HG03175 (cell line): Measurements from ENCODE around the gene ALPK1.
"Not testable (repeated sequence)": the region's sequence is repeated elsewhere in the genome, so short reads cannot be mapped to it uniquely, and the experiment has no call there.

Experiments used
- ATAC-seq: cut with Tn5 transposase; IDR thresholded peaks from one replicate; pipeline ENCODE4 v1.9.1; 2021; ENCODE audit warnings: mild to moderate bottlenecking, moderate library complexity; ENCODE audit not compliant: unreplicated experiment

The ALPK1 gene

DNA sequence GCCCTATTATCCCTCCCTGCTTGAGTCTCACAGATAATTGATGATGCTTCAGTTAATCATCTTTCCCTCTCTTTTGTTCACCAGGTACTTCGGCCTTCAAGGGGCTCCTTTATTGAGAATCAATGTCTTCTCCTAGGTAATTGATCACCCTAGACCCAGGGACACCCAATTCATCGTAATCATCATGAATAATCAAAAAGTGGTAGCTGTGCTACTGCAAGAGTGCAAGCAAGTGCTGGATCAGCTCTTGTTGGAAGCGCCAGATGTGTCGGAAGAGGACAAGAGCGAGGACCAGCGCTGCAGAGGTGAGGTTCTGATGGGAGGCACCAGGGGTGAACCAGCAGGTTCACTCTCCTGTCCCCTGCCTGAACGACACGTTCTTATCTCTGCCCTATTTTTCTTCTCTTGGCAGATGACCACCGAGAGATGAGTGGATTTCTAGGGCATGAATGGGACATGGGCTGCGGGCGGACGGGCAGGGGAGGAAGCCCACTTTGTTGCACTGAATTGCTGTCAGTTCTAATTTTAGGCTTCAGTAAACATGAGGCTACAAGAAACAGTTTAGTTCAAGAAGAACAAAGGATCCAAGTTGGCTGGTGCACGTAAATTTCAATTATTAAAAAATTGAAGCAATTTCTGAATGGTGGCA lies 80.5 kb downstream of the ALPK1 start:
- ATAC-seq, result no peak

DNA sequence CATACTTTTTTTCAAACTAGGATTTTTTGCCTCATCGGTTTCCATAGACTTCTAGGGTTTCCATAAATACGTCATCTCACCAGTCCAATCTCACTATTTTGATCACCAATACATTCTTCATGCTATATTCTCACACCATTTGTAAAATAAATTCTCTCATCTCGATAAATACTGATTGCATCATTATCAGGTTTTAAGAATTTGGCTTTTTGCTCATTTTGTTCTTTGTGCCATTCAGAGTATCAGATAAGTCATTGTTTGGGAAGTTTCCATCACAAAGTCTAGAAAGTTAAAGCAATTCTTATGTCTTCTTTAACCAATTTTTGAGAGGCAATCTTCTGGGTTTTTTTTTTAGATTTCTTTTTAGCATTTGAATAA lies 81.1 kb downstream of the ALPK1 start:
- ATAC-seq, result no peak

DNA sequence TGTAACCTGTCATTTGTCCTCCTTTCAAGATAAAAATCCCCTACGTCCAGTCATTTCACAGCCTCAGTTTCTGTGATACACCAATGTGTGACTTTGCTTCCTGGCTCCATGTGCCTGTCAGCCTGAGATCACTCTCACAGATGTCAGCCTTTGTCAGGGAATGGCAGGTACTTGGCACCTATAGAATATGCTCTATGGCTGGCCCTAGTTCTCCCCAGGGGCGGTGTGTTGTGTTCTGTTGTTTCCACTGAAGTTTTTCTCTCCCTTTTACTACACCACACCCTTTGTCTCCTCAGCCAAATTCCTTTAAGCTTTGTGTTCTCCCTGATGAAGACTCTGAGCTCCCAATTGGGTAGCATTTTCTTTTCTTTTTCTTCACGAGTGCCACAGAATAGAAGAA lies 81.7 kb downstream of the ALPK1 start:
- no peak for ATAC-seq

DNA sequence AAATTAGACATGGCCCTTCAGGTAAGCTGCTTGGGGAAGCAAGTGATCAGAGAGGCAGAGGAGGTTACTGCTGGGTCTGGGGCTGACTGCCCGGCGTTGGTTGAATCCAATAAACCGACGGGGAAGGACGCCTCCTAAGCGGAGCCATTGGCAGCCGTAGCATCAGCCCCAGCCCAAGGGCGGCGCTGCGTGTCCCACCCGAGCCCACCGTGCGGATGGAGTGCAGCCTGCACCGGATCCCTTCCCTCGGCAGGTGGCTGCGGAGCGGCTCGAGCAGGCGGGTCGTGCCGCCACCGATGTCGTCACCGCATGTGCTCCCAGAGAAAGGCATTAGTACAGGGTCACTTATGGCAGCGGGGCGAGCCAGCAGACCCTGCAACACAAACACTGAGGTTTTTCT lies 82.1 kb downstream of the ALPK1 start:
- ATAC-seq, result no peak

DNA sequence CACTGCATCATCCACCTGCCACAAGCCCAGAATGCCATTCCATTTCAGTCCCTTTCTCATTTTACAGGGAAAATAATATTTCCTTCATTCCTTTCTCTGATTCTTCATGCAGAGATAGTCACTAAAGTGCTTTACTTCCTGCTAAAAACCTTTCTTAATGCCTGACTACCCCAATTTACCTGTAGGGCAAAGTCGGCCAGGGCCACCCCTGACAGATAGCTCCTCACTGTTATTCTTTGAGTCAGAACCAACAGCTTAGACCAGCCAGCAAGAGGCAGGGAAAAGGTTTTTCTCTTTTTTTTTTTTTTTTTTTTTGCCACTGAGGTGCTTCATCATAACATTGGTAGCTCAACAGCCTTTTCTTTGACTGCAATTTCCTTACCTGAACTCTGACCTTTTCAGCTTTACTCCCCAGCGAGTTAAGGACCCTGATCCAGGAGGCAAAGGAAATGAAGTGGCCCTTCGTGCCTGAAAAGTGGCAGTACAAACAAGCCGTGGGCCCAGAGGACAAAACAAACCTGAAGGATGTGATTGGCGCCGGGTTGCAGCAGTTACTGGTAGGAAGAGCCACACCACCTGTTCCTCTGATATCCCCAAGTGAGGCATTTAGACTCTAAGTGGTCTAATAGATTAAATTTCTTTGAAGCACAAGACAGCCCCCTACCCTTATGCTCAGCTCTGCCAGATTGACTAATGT lies 85.0 kb downstream of the ALPK1 start:
- ATAC-seq, result no peak

DNA sequence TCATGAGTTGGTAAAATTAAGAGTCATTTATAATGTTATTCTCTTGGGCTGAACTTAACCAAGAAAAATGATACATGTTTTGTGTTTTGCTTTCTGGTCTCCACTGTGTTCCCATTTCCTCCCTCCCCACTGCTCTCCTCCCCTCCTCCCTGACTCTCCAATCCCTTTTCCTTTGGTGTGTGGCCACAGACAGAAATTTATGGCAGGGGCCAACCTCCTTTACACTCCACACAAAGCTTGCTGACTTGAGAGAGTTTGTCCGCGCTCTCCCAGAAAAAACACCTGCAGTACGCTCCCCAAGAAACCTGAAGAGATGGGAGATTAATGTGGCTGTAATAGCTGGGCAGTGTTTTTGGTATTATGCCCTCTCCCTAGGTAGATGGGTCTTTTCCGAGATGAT lies 88.9 kb downstream of the ALPK1 start:
- no peak for ATAC-seq

DNA sequence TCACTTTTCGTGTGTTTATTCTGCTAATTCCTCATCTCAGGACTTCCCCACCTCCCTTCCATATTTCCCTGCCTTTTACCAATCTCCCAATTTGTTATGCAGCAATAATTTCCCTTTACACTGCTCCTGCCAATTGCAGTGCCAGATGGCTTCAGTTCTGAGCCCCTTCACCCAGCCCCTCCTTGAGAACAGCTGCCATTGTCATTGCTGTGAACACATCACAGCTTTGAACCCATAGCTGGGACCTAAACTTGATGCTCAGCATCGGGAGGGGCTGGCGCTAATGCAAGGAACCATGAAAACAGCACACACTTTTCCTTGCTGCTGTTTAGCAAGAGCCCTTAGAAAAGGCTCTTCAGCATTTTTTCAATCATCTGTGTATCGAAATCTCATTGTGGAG lies 104.9 kb downstream of the ALPK1 start:
- ATAC-seq, result no peak

DNA sequence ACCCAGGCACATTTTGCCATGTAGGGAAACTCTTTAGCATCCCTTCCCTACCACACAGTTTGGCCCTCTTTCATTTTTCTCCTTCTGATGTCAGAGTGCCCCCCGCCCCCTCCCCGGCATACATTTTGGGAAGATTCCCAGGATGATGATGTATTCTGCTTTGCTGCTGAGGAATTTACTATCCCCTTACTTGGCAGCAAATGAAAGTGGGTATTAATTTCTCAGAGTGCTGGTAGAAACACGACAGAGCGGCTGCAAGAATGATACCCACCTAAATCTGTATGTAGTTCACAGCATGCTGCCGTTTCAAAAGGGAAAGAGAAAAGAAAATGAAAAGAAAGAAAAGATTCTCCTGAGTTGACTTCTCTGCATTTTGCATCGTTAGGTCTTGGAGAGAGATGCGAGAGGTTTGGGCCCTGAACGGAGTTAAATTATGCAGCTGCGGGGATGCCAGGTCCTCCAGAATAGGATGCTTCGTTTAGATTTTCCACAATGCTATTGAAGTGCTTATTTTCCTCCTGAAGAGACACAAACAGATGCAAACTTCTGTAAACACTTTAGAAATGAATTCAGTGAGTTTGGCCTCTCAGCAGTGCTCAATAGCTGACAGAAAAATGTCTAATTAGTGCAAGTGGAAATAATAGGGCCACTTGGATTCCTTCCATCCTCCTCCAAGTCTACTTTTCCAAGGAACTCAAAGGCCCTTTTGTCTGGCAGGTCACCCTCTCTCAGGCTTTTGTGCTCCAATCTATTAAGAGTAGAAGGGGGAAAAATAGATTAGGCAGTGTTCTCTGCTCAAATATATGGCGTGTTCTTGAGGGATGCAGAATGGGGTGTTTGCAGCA lies 106.2 kb downstream of the ALPK1 start:
- ATAC-seq, result no peak

DNA sequence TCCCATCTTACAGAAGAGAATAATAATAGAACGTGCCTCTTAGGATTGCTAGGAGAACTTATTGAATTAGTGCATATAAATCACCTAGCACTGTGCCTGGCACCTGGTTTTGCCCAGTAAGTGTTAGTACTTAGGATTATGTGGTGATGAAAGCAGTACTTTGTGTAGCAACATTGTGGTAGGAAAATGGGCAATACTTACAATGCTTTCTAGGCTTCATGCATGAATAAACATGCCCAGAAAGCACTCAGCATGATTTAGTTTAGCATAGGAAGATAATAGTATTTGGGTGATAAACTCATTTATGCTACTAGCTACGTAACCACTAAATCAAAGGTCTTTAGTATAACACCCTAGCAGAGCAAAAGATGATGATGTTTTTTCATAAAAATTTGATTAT lies 113.2 kb downstream of the ALPK1 start:
- ATAC-seq, result no peak

DNA sequence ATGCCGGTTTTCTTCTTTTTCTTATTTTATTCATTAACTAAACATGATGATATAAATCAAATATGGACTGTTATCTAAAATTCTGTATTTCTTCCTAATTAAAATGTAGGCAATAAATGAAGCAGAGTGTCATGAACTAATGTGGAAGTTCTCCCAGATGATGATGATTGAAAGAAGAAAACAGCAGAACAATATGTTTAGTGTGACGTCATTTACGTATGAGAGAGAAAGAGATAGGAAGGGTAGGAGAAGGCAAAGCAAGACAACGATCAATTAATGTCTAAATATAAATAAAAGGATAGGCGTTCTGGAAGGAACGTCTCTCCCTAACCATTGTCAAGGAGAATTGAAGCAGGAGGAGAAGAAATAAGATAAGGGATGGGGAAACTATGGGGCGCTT lies 113.6 kb downstream of the ALPK1 start:
- ATAC-seq, result no peak

DNA sequence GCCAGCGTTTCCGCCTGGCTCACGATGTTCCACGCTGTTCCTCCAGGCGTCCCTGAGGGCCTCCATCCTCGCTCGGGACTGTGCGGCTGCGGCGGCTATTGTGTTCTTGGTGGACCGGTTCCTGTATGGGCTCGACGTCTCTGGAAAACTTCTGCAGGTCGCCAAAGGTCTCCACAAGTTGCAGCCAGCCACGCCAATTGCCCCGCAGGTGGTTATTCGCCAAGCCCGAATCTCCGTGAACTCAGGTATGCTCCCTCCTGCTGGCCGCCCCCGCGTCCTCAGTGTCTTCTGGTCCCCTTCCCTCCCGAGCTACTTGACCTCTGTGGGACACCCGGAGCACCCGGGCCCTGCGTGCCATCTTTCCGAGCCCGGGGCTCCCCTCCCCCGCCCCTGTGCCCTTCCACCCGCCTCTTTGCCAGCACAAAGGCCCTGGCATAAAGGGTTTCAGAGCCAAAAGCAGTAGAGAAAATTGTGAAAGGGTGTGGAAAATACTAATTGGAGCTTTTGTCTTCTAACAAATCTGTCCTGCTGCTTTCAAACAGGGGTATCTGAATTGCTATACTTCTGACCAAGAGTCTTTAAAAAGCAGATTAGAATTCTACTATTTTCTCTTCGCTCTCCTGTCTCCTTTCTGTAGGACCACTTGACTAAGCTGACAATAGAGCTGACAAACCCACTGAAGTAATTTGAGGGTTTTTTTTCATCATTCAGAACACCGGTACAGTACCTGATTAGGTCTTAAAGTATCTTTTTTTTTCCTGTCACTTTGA lies 114.8 kb downstream of the ALPK1 start:
- ATAC-seq, result no peak

DNA sequence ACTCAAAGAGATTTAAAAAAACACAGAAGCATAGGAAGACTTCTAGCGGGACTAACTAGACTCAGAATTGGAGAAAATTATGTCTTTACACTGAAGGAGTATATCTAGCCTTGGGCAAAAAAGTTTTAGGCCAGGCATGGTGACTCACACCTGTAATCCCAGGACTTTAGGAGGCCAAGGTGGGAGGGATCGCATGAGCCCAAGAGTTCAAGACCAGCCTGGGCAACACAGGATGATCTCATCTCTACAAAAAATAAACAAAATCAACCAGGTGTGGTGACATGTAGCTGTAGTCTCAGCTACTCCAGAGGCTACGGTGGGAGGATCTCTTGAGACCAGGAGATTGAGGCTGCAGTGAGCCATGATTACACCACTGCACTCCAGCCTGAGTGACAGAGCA lies 119.3 kb downstream of the ALPK1 start:
- ATAC-seq, result no peak

DNA sequence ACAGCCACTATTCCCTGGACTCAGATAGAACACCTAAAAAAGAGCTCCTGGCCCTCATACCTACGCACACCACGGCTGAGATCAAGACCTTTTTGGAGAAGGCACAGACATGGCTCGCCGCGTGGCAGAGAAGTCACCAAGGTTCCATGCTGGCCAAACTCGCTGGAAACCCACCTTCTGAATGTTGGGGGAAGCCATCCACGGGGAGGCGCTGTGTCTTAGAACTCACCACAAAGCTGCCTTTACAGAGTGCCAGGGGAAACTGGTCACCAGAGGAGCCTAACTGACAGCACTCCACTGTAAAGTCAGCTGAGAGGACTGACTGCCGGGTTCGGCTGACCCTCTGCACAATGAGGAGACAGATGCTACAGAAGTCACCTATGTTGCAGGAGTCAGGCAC lies 120.9 kb downstream of the ALPK1 start:
- no peak for ATAC-seq

DNA sequence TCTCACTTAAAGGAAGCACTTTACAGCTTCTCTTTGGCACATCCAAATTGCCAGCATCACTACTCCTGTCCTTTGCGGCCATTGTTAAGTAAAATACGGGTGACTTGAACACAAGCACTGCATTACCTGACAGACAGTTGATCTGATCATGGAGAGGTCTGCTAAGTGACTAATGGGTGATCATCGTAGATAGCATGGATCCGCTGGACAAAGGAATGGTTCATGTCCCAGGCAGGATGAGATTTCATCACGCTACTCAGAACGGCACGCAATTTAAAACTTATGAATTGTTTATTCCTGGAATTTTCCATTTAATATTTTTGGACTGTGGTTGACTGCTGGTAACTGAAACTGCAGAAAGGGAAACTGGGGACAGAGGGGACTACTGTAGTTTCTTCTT lies 124.7 kb downstream of the ALPK1 start:
- no peak for ATAC-seq

DNA sequence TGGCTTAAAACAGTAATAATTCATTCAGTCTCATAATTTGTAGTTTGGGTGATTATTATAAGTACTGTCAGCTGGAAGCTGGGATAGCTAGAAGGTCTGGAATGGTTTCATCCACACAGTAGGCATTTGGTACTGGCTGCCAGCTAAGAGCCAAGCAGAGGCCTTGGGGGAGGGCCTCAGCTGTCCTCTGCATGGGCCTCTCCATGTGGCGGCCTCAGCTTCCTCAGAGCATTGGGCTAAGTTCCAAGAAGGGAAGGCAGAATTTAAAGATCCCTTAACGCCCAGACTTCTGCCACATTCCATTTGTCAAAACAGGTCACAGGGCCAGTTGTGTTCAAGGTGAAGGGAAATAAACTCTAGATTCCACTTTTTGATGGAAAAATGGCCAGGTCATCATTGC lies 125.5 kb downstream of the ALPK1 start:
- ATAC-seq, result no peak

DNA sequence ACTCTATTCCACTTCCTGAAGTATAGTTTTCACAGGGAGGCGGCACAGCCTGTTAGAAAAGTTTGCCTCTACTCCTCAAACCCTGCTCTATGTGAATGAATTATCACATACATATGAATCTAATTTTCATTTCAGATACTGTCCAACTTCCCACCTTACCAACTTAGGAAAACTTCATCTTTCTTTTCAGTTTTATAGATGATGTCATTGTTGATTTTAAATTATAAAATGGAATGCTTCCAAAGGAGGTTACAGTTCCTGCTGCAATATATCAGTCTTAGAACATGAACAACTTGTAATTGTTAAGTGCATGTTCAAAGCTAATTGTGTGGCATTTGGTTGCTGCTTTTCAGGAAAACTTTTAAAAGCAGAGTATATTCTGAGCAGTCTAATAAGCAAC lies 126.4 kb downstream of the ALPK1 start:
- no peak for ATAC-seq

DNA sequence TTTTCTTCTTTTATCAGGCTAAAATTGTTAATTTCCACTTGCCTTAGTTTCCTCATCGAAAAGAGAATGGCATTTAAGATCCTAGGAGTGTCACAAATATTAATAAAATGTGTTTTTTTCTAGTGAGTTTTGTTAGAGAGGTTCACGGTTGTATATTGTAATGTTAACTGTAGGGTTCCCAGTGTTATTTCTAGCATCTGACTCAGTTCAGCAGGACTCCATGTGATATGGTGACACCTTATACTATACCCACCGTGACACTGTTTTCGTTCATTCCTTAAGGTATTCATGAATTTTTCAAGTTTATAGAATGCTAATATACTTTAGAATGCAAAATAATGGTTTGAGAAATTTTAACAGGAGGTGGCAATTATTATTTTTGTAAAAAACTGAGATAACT lies 128.7 kb downstream of the ALPK1 start:
- ATAC-seq, result no peak

DNA sequence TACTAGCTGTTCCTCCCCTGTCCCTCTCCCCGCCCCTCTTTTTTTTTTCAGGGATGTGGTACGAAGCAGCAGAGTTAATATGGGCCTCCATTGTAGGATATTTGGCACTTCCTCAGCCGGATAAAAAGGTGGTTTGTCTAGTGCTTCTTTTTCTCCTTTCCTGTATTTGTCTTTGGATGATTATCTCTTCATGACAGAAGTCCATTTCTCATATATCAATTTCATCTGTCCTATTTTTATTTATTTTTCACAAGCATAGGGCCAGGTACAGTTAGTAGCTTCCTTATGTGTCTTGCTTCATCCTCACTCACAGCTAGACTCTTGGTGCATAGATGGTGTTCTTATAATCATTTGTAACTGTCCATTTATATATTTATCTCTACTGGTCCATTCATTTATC lies 129.2 kb downstream of the ALPK1 start:
- ATAC-seq, result no peak

DNA sequence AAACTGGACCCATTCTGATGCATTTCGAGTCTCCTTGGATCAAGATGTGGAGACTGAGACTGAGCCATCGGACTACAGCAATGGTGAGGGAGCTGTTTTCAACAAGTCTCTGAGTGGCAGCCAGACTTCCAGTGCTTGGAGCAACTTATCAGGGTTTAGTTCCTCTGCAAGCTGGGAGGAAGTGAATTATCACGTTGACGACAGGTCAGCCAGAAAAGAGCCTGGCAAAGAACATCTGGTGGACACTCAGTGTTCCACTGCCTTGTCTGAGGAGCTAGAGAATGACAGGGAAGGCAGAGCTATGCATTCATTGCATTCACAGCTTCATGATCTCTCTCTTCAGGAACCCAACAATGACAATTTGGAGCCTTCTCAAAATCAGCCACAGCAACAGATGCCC lies 134.0 kb downstream of the ALPK1 start:
- ATAC-seq, result no peak

DNA sequence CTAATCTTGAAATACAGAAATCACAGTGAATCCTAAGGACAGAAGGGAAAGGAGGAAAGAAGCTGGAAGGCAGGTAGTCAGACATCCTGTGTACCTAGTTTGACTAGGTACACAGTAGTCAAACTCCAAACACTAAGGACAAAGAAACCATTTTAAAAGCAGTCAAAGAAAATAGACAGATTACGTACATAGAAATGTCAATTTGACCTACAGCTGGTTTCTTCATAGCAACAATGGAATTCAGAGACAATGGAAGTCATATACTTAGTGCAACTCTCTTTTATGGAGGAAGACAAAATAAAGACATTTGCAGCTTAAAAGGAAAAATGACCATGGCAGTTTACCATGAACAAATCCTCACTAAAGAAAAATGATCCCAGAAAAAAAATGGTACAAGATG lies 139.8 kb downstream of the ALPK1 start:
- ATAC-seq, result no peak

DNA sequence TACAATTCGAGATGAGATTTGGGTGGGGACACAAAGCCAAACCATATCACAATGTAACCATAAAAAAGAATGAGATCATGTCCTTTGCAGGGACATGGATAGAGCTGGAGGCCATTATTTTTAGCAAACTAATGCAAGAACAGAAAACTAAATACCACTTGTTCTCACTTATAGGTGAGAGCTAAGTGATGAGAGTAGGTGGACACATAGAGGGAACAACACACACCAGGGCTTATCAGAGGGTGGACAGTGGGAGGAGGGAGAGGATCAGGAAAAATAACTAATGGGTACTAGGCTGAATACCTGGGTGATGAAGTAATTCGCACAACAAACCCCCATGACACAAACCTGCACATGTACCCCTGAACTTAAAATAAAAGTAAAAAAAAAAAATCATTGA lies 145.1 kb downstream of the ALPK1 start:
- not testable (repeated sequence) for ATAC-seq
